Left renal pelvis (tissue), 4 donors: ENCODE results near the gene UIMC1. TPM values are rescaled to one million over a fixed set of nuclear protein-coding genes. Genes with fewer than 3 reads are reported as not detected.

Experiments
- DNase-seq, 4 donors: peaks; one replicate each; pipeline ENCODE4 v3.0.0-alpha.2; 2013; ENCODE audit warnings: low read depth in 4 of 4, low spot score in 3 of 4
- polyA plus RNA-seq, 4 donors: library from polyadenylated mRNA; unstranded; fragments of 120-200 nt; gene quantifications; one replicate each; pipeline ENCODE4 v1.2.1, GENCODE V29; 2013; ENCODE audit not compliant: insufficient read length in 4 of 4

Gene UIMC1
- polyA plus RNA-seq, 4 donors = 37.7 to 47.0 (median 44.7) TPM

DNA sequence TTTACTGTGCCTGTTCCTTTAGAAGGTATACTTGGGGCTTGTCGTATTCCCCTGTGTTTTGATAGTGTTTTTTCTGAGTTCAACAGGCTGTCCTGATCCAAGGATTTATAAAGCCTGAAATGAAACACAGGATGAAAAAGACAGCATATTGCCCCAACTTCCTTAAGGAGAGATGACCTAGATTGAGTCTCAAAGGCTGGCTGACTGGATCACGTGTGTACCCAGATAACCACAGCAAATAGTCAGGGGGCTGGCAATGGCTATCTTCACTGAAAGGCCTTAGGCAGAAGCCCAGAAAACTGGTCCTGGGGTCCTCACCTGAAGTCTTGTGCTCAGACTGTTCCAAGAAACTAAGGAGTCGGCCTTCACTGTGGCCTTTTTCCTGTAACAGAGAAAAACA, 99.8 kb downstream of the UIMC1 start:
- no peak for DNase-seq

- DNase-seq = no peak
Observed at GRCh38 chr5:176906126-176906525, 100.5 kb downstream of the UIMC1 start.

DNA sequence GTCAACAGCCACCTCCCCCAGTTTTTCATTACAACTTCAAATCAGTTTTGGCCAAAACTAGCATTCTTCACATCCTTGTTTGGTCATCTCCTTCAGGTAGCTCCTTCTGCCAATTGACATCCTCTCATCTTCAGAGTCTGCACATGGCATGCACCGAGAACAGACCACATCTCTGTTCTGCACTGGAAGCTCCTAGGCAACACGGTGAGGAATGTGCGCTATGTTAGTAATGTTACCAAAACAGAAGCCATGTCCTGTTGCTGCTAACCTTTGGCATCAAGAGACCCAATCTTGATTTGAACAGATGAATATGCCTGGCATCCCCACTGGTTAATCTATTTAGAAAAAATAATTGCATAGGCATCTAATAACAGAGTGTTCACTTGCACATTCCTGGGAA, 102.3 kb downstream of the UIMC1 start:
- no peak for DNase-seq

DNA sequence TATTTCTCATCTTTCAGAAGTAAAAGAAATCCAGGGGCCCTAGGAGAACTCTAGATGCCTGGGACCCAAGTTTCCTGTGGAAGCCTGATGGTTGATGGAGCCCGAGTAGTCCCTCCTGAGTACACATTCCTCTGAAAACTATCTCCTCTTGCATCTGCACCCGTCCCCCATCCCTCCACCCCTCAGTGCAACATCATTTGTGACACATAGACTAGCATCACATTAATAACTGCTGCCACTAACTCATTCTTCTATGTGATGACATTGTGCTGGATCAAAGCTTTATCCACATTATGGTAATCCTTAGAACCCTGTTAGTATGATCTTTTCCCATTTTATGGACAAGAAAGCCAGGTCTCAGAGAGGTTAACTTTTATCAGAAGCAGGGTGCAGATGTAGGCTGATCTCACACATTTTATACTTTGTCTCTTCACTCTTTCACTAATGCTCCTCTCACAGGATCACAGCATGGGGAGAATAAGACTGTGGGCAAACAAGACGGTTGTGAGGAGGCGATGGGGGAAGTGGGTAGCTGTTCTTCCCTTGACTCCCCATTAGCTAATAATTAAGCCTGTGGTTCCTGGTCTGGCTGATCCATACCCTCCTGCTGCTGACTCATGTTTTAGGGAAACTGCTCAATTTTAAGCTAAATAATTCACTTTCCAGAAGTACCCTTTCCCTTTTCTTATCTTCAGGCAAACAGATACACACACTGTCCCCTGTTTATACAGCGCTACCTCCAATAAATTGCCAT, 103.5 kb downstream of the UIMC1 start:
- DNase-seq = no peak

DNA sequence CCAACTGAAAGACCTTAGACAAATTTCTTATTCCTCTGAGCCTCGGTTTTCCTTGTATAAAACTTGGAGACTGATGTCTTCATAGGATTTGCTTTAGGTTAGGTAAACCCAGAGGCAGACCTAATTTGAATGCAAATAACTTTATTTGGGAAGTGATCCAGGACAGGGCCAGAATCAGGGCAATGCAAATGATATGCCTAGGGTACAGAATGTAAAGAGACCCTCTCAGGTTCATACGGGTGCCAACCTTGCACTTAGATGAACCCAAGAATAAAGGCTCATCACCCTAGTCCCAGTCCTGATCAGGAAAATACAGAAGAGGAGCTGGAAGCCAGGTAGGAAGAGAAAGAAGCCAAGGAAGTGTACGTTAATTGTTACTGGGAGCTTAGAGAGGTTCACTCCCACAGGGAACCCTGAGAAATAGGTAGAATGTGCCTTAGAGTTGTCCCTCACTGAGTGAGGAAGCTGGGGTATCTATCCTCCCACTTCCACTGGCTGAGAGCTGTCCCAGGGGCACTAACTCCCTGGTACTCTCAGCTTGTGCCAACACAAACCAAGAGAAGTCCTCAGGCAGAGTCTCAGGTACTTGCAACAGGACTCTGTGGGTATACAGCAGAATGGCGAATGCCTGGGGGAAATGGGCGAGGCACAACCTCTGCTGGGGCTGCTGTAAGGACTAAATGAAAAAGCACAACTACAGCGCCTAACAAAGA, 104.3 kb downstream of the UIMC1 start:
- no peak for DNase-seq

GRCh38 chr5:176901260-176902101, 105.1 kb downstream of the UIMC1 start:
- DNase-seq = no peak

GRCh38 chr5:176900780-176901204, 105.8 kb downstream of the UIMC1 start:
- no peak for DNase-seq

DNA sequence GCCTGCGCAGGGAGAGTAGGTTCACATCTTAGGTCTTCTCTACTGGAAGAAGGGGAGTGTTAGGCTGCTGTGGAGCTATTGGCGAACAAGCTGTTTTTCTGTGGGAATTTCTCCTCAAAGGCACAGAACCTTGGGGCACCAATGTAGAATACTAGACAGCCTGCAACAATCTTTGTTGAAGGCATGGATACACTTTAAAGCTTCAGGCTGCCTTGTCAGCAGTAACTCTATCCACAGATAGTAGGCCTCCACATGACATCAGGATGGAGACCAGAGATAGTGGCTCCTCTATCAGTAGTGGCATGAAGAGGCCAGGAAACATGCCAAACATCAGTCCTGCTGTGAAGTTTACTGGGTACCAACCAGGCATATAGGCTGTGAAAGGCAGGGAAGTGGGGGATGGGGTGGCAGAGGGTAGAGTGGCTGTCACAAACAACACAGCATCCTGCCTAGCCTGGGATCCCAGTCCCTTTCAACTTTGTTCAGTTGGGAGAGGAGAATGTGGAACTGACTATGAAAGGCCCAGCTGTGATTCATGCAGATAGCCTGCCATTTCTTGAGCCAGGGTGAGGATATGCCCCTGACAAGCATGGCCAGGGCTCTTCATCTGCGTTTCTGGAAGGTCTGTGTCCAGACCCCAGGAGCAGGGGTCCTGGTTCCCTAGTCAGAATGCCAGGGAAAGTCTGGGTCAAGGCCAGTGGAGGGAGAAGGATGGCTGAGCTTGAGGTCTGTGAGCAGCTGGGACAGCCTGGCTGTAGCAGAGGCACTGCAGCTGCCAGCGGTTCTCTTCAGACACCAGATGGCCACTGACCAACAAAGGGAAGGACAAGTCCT, 106.4 kb downstream of the UIMC1 start:
- DNase-seq = no peak

- no peak for DNase-seq
Observed at GRCh38 chr5:176899296-176899891, 107.2 kb downstream of the UIMC1 start, which contains the start of gene HK3. TSS of gene HK3 (minus strand) at chr5:176899346. CDS start at chr5:176896159, 3,187 bp downstream.

GRCh38 chr5:176897263-176897662, 109.3 kb downstream of the UIMC1 start:
- no peak for DNase-seq

DNA sequence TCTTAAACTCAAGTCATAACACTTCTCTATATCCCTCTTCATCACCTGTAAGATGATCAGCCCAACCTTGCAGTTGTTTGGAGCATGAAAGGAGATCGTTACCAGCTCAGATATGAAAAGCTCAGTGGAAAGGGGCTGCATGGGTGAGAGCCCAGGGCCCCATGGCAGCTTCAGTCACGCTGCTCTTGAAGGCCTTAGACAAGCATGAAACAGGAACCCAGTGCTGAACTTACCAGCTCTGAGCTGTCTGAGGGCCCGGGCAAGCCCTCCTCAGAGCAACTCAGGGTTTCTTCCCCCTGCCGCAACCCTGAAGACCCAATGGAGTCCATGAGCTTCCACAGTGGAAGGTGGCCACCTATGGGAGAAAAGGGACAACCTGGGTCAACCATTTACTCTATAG, 110.7 kb downstream of the UIMC1 start:
- no peak for DNase-seq

DNA sequence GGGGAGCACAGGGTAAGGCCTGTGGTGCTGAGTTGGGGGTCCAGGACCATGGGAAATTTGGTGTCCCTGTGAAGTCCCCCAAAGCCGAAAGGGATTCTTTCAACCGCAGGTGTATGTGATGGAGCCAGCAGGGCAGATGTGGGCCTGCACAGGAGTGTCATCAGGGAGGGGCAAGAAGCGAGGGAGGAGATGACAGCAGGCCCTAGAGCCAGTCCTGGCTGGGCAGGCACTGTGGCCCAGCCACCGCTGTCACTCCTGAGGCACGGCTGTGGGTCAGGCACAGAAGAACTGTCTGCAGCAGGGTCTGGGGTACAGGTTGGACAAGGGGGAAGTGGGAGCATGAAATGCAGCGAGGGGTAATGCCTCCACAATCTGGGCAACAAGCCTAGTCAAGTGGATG, 112.3 kb downstream of the UIMC1 start:
- no peak for DNase-seq

DNA sequence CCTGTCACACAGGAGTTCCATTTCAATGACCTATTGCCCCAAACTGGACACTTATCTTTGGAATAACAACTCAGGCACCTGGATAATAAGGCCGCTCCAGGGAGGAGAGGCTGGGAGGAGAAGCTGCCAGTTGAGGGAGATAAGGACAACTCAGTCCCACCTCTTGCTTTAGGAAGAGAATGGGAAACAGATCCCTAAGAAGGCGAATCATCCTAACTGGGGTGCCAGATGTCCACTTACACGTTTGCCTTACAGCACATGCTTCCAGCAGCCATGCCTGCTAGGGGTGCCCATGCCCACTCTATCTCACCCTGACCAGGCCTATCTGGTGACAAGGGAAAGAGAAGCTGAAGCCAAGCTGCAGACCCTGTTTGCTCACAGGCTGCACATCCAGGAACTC, 113.9 kb downstream of the UIMC1 start:
- DNase-seq = no peak

- DNase-seq = no peak
Observed at GRCh38 chr5:176891331-176891958, 115.1 kb downstream of the UIMC1 start.

- no peak for DNase-seq
Observed at GRCh38 chr5:176890455-176891330, 115.9 kb downstream of the UIMC1 start.

GRCh38 chr5:176889321-176890280, 117.0 kb downstream of the UIMC1 start:
- DNase-seq = no peak

- no peak for DNase-seq
Observed at GRCh38 chr5:176888865-176889165, 117.8 kb downstream of the UIMC1 start.
